Stimulated activated naive B cell treated with anti-CD40 and anti-IgM and Interleukin-4, amounts not matched to agents 10 μg/mL and 1 μg/mL and 100 μg/mL, for 72 hours (primary cell): ENCODE measurements around the gene PPP2R1B.

Source experiments
- ATAC-seq, 2 donors: fragments of 150-1000 bp; cut with Tn5 transposase; replicated peaks; 2 replicates each; pipeline ENCODE4 v1.10.0; 2021; ENCODE audit warnings: moderate library complexity in 1 of 2
- DNase-seq: peaks from one replicate; pipeline ENCODE4 v3.0.0; 2021
- H3K27ac Mint-ChIP-seq: one replicate; pipeline ENCODE4 v1.8.0; 2022; ENCODE audit warnings: mild to moderate bottlenecking, mixed read lengths
- H3K27me3 Mint-ChIP-seq, 2 donors: one replicate each; pipeline ENCODE4 v1.8.0; 2022; ENCODE audit warnings: mixed read lengths in 2 of 2
- H3K36me3 Mint-ChIP-seq, 2 donors: one replicate each; pipeline ENCODE4 v1.8.0; 2022; ENCODE audit warnings: mixed read lengths in 2 of 2, mild to moderate bottlenecking in 1 of 2
- H3K4me1 Mint-ChIP-seq, 2 donors: one replicate each; pipeline ENCODE4 v1.8.0; 2022; ENCODE audit warnings: mixed read lengths in 2 of 2, mild to moderate bottlenecking in 1 of 2
- H3K4me3 Mint-ChIP-seq, 2 donors: one replicate each; pipeline ENCODE4 v1.8.0; 2022; ENCODE audit warnings: mild to moderate bottlenecking in 2 of 2, mixed read lengths in 2 of 2, moderate library complexity in 1 of 2
- H3K9me3 Mint-ChIP-seq, 2 donors: one replicate each; pipeline ENCODE4 v1.8.0; 2022; ENCODE audit warnings: mixed read lengths in 2 of 2, mild to moderate bottlenecking in 1 of 2

Gene PPP2R1B

GRCh38 chr11:111748035-111748804 lies 18.0 kb downstream of the PPP2R1B start:
- no peaks in the 10 kb centered on the region for H3K9me3 Mint-ChIP-seq
- DNase-seq (no peak), ATAC-seq (no peak)
- peaks cover 36 to 56% of the 10 kb centered on the region in 2 donors for H3K36me3 Mint-ChIP-seq
- H3K4me3 Mint-ChIP-seq: no peak overlapping the region
- no peaks in the 10 kb centered on the region for H3K27me3 Mint-ChIP-seq
- no peak overlapping the region for H3K27ac Mint-ChIP-seq
- H3K4me1 Mint-ChIP-seq: no peaks in the 10 kb centered on the region

GRCh38 chr11:111745719-111746504 lies 20.3 kb downstream of the PPP2R1B start:
- Mint-ChIP-seq H3K36me3 (peaks cover 38 to 59% of the 10 kb centered on the region in 2 donors), H3K9me3 (no peaks in the 10 kb centered on the region), H3K27ac (no peak overlapping the region), H3K27me3 (no peaks in the 10 kb centered on the region), H3K4me3 (no peak overlapping the region), H3K4me1 (peaks cover 0 to 2% of the 10 kb centered on the region in 2 donors)
- no peak for DNase-seq
- ATAC-seq: no peak

- no peaks in the 10 kb centered on the region for H3K9me3 Mint-ChIP-seq
- no peak for ATAC-seq
- peaks cover 0 to 2% of the 10 kb centered on the region in 2 donors for H3K4me1 Mint-ChIP-seq
- H3K27ac Mint-ChIP-seq: no peak overlapping the region
- no peak overlapping the region for H3K4me3 Mint-ChIP-seq
- no peaks in the 10 kb centered on the region for H3K27me3 Mint-ChIP-seq
- no peak for DNase-seq
- peaks cover 44 to 54% of the 10 kb centered on the region in 2 donors for H3K36me3 Mint-ChIP-seq
Measured at GRCh38 chr11:111743700-111744099, 22.5 kb downstream of the PPP2R1B start.

- Mint-ChIP-seq H3K9me3 (no peaks in the 10 kb centered on the region), H3K4me3 (no peak overlapping the region), H3K27me3 (no peaks in the 10 kb centered on the region)
Measured at GRCh38 chr11:111741751-111742150, 24.4 kb downstream of the PPP2R1B start.

GRCh38 chr11:111739299-111739698 lies 26.9 kb downstream of the PPP2R1B start:
- H3K36me3 Mint-ChIP-seq: peaks cover 32 to 47% of the 10 kb centered on the region in 2 donors
- no peak overlapping the region for H3K4me3 Mint-ChIP-seq
- no peak for DNase-seq
- H3K4me1 Mint-ChIP-seq: peaks cover 0 to 3% of the 10 kb centered on the region in 2 donors
- H3K27me3 Mint-ChIP-seq: no peaks in the 10 kb centered on the region
- no peak overlapping the region for H3K27ac Mint-ChIP-seq
- no peaks in the 10 kb centered on the region for H3K9me3 Mint-ChIP-seq
- ATAC-seq: no peak

More at GRCh38 chr11:111741751-111742150, 24.4 kb downstream of the PPP2R1B start:
- no peak for ATAC-seq
- no peak for DNase-seq
- Mint-ChIP-seq H3K4me1 (peaks cover 0 to 2% of the 10 kb centered on the region in 2 donors), H3K36me3 (peaks cover 45 to 49% of the 10 kb centered on the region in 2 donors), H3K27ac (no peak overlapping the region)

- peaks cover 27 to 38% of the 10 kb centered on the region in 2 donors for H3K36me3 Mint-ChIP-seq
- peaks cover 0 to 3% of the 10 kb centered on the region in 2 donors for H3K4me1 Mint-ChIP-seq
- H3K27ac Mint-ChIP-seq: no peak overlapping the region
- DNase-seq: no peak
- no peak overlapping the region for H3K4me3 Mint-ChIP-seq
- no peaks in the 10 kb centered on the region for H3K27me3 Mint-ChIP-seq
- no peak for ATAC-seq
- no peaks in the 10 kb centered on the region for H3K9me3 Mint-ChIP-seq
Measured at GRCh38 chr11:111737444-111738210, 28.6 kb downstream of the PPP2R1B start.

- ATAC-seq (no peak), DNase-seq (no peak)
- H3K4me1 Mint-ChIP-seq: peaks cover 0 to 3% of the 10 kb centered on the region in 2 donors
- H3K27me3 Mint-ChIP-seq: no peaks in the 10 kb centered on the region
- no peak overlapping the region for H3K4me3 Mint-ChIP-seq
- H3K36me3 Mint-ChIP-seq: peaks cover 26 to 37% of the 10 kb centered on the region in 2 donors
- H3K27ac Mint-ChIP-seq: peak overlapping the region; percentile 31
- H3K9me3 Mint-ChIP-seq: no peaks in the 10 kb centered on the region
Measured at GRCh38 chr11:111736621-111737443, 29.4 kb downstream of the PPP2R1B start.

GRCh38 chr11:111736181-111736590 lies 30.0 kb downstream of the PPP2R1B start:
- H3K4me1 Mint-ChIP-seq: peaks cover 0 to 3% of the 10 kb centered on the region in 2 donors
- ATAC-seq (no peak), DNase-seq (no peak)
- no peaks in the 10 kb centered on the region for H3K9me3 Mint-ChIP-seq
- no peak overlapping the region for H3K4me3 Mint-ChIP-seq
- no peaks in the 10 kb centered on the region for H3K27me3 Mint-ChIP-seq
- peaks cover 21 to 30% of the 10 kb centered on the region in 2 donors for H3K36me3 Mint-ChIP-seq
- peak overlapping the region; percentile 31 for H3K27ac Mint-ChIP-seq

GRCh38 chr11:111735262-111736116 lies 30.7 kb downstream of the PPP2R1B start:
- Mint-ChIP-seq H3K27ac (no peak overlapping the region), H3K4me3 (no peak overlapping the region), H3K27me3 (no peaks in the 10 kb centered on the region), H3K4me1 (peaks cover 0 to 4% of the 10 kb centered on the region in 2 donors), H3K36me3 (peaks cover 15 to 23% of the 10 kb centered on the region in 2 donors), H3K9me3 (no peaks in the 10 kb centered on the region)
- DNase-seq: no peak
- ATAC-seq: no peak

GRCh38 chr11:111734954-111735261 lies 31.3 kb downstream of the PPP2R1B start:
- Mint-ChIP-seq H3K27me3 (no peaks in the 10 kb centered on the region), H3K9me3 (no peaks in the 10 kb centered on the region), H3K4me3 (no peak overlapping the region), H3K27ac (no peak overlapping the region), H3K36me3 (peaks cover 14 to 23% of the 10 kb centered on the region in 2 donors), H3K4me1 (peaks cover 0 to 4% of the 10 kb centered on the region in 2 donors)
- DNase-seq: no peak
- ATAC-seq: no peak

GRCh38 chr11:111734101-111734953 lies 31.9 kb downstream of the PPP2R1B start:
- no peaks in the 10 kb centered on the region for H3K27me3 Mint-ChIP-seq
- ATAC-seq: no peak
- peaks cover 12 to 23% of the 10 kb centered on the region in 2 donors for H3K36me3 Mint-ChIP-seq
- H3K27ac Mint-ChIP-seq: no peak overlapping the region
- no peak for DNase-seq
- H3K9me3 Mint-ChIP-seq: no peaks in the 10 kb centered on the region
- H3K4me3 Mint-ChIP-seq: no peak overlapping the region
- H3K4me1 Mint-ChIP-seq: peaks cover 0 to 4% of the 10 kb centered on the region in 2 donors

- ATAC-seq: no peak
- Mint-ChIP-seq H3K27ac (no peak overlapping the region), H3K27me3 (no peaks in the 10 kb centered on the region), H3K9me3 (no peaks in the 10 kb centered on the region), H3K4me3 (no peak overlapping the region), H3K36me3 (peaks cover 9 to 28% of the 10 kb centered on the region in 2 donors), H3K4me1 (peaks cover 0 to 4% of the 10 kb centered on the region in 2 donors)
- no peak for DNase-seq
Measured at GRCh38 chr11:111733611-111734088, 32.5 kb downstream of the PPP2R1B start.
